H9 (cell line): ENCODE measurements around the gene ASTN1. TPM values are rescaled to one million over a fixed set of nuclear protein-coding genes. Genes with fewer than 3 reads are reported as not detected.

Experiments used
- DNase-seq: peaks from one replicate; pipeline ENCODE4 v3.0.0-alpha.2; 2017
- H2AFZ ChIP-seq: one replicate; pipeline ENCODE4 v1.6.1; 2013; ENCODE audit warnings: mild to moderate bottlenecking, low read length, control low read depth, moderate library complexity
- H2AK5ac ChIP-seq: 2 replicates; pipeline ENCODE4 v1.6.1; 2013; ENCODE audit warnings: low read length, control low read depth, mixed read lengths; ENCODE audit not compliant: insufficient read length
- H2BK120ac ChIP-seq: one replicate; pipeline ENCODE4 v1.6.1; 2013; ENCODE audit warnings: low read depth, mild to moderate bottlenecking, low read length, control low read depth, inconsistent platforms; ENCODE audit not compliant: poor library complexity, severe bottlenecking
- H2BK12ac ChIP-seq: 2 replicates; pipeline ENCODE4 v1.6.1; 2013; ENCODE audit warnings: low read length, control low read depth, mixed read lengths, low read depth; ENCODE audit not compliant: insufficient read length
- H2BK15ac ChIP-seq: 2 replicates; pipeline ENCODE4 v1.6.1; 2013; ENCODE audit warnings: low read depth, low read length, control low read depth
- H2BK20ac ChIP-seq: one replicate; pipeline ENCODE4 v1.6.1; 2013; ENCODE audit warnings: low read depth, mild to moderate bottlenecking, low read length, control low read depth, inconsistent platforms; ENCODE audit not compliant: poor library complexity, severe bottlenecking
- H2BK5ac ChIP-seq: 2 replicates; pipeline ENCODE4 v1.6.1; 2013; ENCODE audit warnings: low read length, control low read depth, mixed read lengths; ENCODE audit not compliant: insufficient read length
- H3K14ac ChIP-seq: 2 replicates; pipeline ENCODE4 v1.6.1; 2013; ENCODE audit warnings: low read length, control low read depth; ENCODE audit not compliant: insufficient read depth
- H3K18ac ChIP-seq: 2 replicates; pipeline ENCODE4 v1.6.1; 2013; ENCODE audit warnings: low read depth, mild to moderate bottlenecking, mixed read lengths, low read length, control low read depth; ENCODE audit not compliant: insufficient read length
- H3K23ac ChIP-seq: 2 replicates; pipeline ENCODE4 v1.6.1; 2013; ENCODE audit warnings: low read length, control low read depth, mixed read lengths, low read depth; ENCODE audit not compliant: insufficient read length
- H3K23me2 ChIP-seq: 2 replicates; pipeline ENCODE4 v1.6.1; 2013; ENCODE audit warnings: low read depth, mild to moderate bottlenecking, mixed read lengths, low read length, control low read depth; ENCODE audit not compliant: insufficient read length, poor library complexity, severe bottlenecking
- H3K27ac ChIP-seq: 2 replicates; pipeline ENCODE4 v1.5.1; 2013; ENCODE audit warnings: low read length, control low read depth, mixed read lengths, low read depth; ENCODE audit not compliant: insufficient read length
- H3K27me3 ChIP-seq: 2 replicates; pipeline ENCODE4 v1.6.1; 2013; ENCODE audit warnings: low read length, control low read depth, inconsistent platforms; ENCODE audit not compliant: insufficient read depth
- H3K4ac ChIP-seq: 2 replicates; pipeline ENCODE4 v1.6.1; 2013; ENCODE audit warnings: low read depth, mild to moderate bottlenecking, control low read depth, inconsistent platforms, low read length, moderate library complexity
- H3K4me1 ChIP-seq: 2 replicates; pipeline ENCODE4 v1.6.1; 2013; ENCODE audit warnings: low read length, control low read depth, inconsistent platforms; ENCODE audit not compliant: insufficient read depth
- H3K4me2 ChIP-seq: 2 replicates; pipeline ENCODE4 v1.6.1; 2013; ENCODE audit warnings: low read length, control low read depth, mixed read lengths; ENCODE audit not compliant: insufficient read length, insufficient read depth
- H3K56ac ChIP-seq: 2 replicates; pipeline ENCODE4 v1.6.1; 2013; ENCODE audit warnings: low read depth, mild to moderate bottlenecking, mixed read lengths, low read length, control low read depth; ENCODE audit not compliant: insufficient read length
- H3K79me1 ChIP-seq: 2 replicates; pipeline ENCODE4 v1.6.1; 2013; ENCODE audit warnings: low read depth, mild to moderate bottlenecking, moderate library complexity, low read length, control low read depth, inconsistent platforms; ENCODE audit not compliant: insufficient read depth, poor library complexity, severe bottlenecking
- H3K79me2 ChIP-seq: 2 replicates; pipeline ENCODE4 v1.6.1; 2013; ENCODE audit warnings: low read length, control low read depth, inconsistent platforms; ENCODE audit not compliant: insufficient read depth
- H3K9ac ChIP-seq: 2 replicates; pipeline ENCODE4 v1.6.1; 2013; ENCODE audit warnings: low read length, control low read depth, mixed read lengths; ENCODE audit not compliant: insufficient read length; ENCODE audit errors: extremely low read depth
- H3K9me3 ChIP-seq: one replicate; pipeline ENCODE4 v1.6.1; 2013; ENCODE audit warnings: low read depth, low read length, inconsistent platforms; ENCODE audit not compliant: control insufficient read depth
- H3T11ph ChIP-seq: one replicate; pipeline ENCODE4 v1.6.1; 2013; ENCODE audit warnings: mild to moderate bottlenecking, low read length, control low read depth, inconsistent platforms
- H4K20me1 ChIP-seq: one replicate; pipeline ENCODE4 v1.6.1; 2013; ENCODE audit not compliant: control insufficient read depth, insufficient read length, insufficient read depth
- H4K5ac ChIP-seq: 2 replicates; pipeline ENCODE4 v1.6.1; 2013; ENCODE audit warnings: low read depth, mild to moderate bottlenecking, mixed read lengths, low read length, control low read depth; ENCODE audit not compliant: insufficient read length
- H4K8ac ChIP-seq: replicated peaks from 2 replicates; pipeline ENCODE4 v1.6.1; 2013; ENCODE audit warnings: low read length, control low read depth, mixed read lengths, low read depth; ENCODE audit not compliant: insufficient read length
- H4K91ac ChIP-seq: 2 replicates; pipeline ENCODE4 v1.6.1; 2013; ENCODE audit warnings: low read depth, mild to moderate bottlenecking, moderate library complexity, mixed read lengths, low read length, control low read depth; ENCODE audit not compliant: insufficient read length
- H3K27ac Mint-ChIP-seq, 3 experiments: 2 replicates in 2 of 3; 3 replicates in 1 of 3; pipeline ENCODE4 v1.8.0; 2020 to 2021; ENCODE audit warnings: mixed read lengths in 3 of 3, mild to moderate bottlenecking in 1 of 3, moderate library complexity in 1 of 3
- H3K27me3 Mint-ChIP-seq: 2 replicates; pipeline ENCODE4 v1.8.0; 2021; ENCODE audit warnings: low read depth, mild to moderate bottlenecking, moderate library complexity, mixed read lengths
- H3K36me3 Mint-ChIP-seq, 3 experiments: 2 replicates in 2 of 3; 3 replicates in 1 of 3; pipeline ENCODE4 v1.8.0; 2020 to 2021; ENCODE audit warnings: low read depth in 3 of 3, mixed read lengths in 3 of 3; ENCODE audit not compliant: insufficient read depth in 1 of 3
- H3K4me1 Mint-ChIP-seq, 2 experiments: 2 replicates each; pipeline ENCODE4 v1.8.0; 2020; ENCODE audit warnings: mixed read lengths in 2 of 2
- H3K4me3 Mint-ChIP-seq, 2 experiments: 2 replicates in 1 of 2; 3 replicates in 1 of 2; pipeline ENCODE4 v1.8.0; 2020 to 2021; ENCODE audit warnings: mild to moderate bottlenecking in 2 of 2, mixed read lengths in 2 of 2, moderate library complexity in 1 of 2
- H3K9me3 Mint-ChIP-seq, 2 experiments: 2 replicates in 1 of 2; 3 replicates in 1 of 2; pipeline ENCODE4 v1.8.0; 2020; ENCODE audit warnings: mild to moderate bottlenecking in 2 of 2, mixed read lengths in 2 of 2, moderate library complexity in 1 of 2
- WGBS: extraction: QIAGEN DNeasy Blood & Tissue Kit; methylation state at CpG from one replicate; pipeline ENCODE4 v1.1.7; 2013; ENCODE audit warnings: missing lambda C conversion rate, low lambda C conversion rate, mixed read lengths; ENCODE audit not compliant: insufficient read length; ENCODE audit errors: extremely low coverage; 5-methylcytosine and 5-hydroxymethylcytosine counted together
- total RNA-seq: library from RNA; stranded (reverse); gene quantifications from 2 replicates; pipeline ENCODE4 v1.2.1, GENCODE V29; 2021
- TF ChIP-seq, protein P1 (sequence below): fragments of 200-600 bp; sonication (generic); conservative IDR thresholded peaks from 3 replicates; pipeline ENCODE4 v1.8.0; 2021; ENCODE audit warnings: antibody characterized with exemption, mild to moderate bottlenecking

ASTN1 gene
- total RNA-seq, 1 experiment from 2014 or later: 0.98 TPM

DNA sequence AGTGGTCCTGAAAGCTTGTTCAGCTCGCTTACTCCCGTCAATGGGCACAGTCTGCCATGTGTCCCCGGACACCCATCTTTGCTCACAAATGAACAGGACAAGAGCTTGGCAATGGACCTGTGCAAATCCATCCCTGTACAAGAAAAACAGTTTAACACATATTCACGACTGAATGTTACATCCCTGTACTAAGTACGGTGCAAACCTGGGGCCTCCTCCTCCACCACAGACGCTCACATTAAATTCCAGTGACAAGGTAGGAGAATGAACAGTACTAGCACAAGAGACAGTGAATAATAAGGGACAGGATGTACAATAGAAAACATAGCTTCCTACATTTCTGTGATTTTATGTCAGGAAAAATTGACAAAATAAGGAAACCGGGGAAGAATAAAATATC lies 187.7 kb downstream of the ASTN1 start:
- no peak overlapping the region for H3K27ac ChIP-seq
- no peak overlapping the region for H4K5ac ChIP-seq
- no peak overlapping the region for H4K8ac ChIP-seq
- no peak overlapping the region for H3K18ac ChIP-seq
- H2BK12ac ChIP-seq: no peak overlapping the region
- H3K4me1 ChIP-seq: no peaks in the 10 kb centered on the region
- Mint-ChIP-seq H3K4me3 (no peak overlapping the region), H3K27ac (peak overlapping the region in 1 of 3 experiments; percentile 7; a peak in 1 of 7 replicates), H3K36me3 (no peaks in the 10 kb centered on the region), H3K4me1 (no peaks in the 10 kb centered on the region), H3K27me3 (no peaks in the 10 kb centered on the region), H3K9me3 (no peaks in the 10 kb centered on the region)
- no CpG with 5 or more reads among the region's 7 CpGs for WGBS
- H2BK15ac ChIP-seq: no peak overlapping the region
- no peaks in the 10 kb centered on the region for H3K27me3 ChIP-seq
- no peak overlapping the region for H3K23ac ChIP-seq
- H2AFZ ChIP-seq: no peak overlapping the region
- H4K91ac ChIP-seq: no peak overlapping the region
- H3K4ac ChIP-seq: no peak overlapping the region
- H3K9me3 ChIP-seq: no peaks in the 10 kb centered on the region
- no peak overlapping the region for H2AK5ac ChIP-seq
- H4K20me1 ChIP-seq: no peaks in the 10 kb centered on the region
- no peak overlapping the region for H3K56ac ChIP-seq
- no peak overlapping the region for H3K14ac ChIP-seq
- H3K23me2 ChIP-seq: no peaks in the 10 kb centered on the region
- no peak overlapping the region for H2BK5ac ChIP-seq
- no peak overlapping the region for H2BK120ac ChIP-seq
- no peak overlapping the region for H3K4me2 ChIP-seq
- no peak overlapping the region for H2BK20ac ChIP-seq
- no peaks in the 10 kb centered on the region for H3K79me2 ChIP-seq
- H3K79me1 ChIP-seq: no peaks in the 10 kb centered on the region
- TF ChIP-seq, protein P1, sequence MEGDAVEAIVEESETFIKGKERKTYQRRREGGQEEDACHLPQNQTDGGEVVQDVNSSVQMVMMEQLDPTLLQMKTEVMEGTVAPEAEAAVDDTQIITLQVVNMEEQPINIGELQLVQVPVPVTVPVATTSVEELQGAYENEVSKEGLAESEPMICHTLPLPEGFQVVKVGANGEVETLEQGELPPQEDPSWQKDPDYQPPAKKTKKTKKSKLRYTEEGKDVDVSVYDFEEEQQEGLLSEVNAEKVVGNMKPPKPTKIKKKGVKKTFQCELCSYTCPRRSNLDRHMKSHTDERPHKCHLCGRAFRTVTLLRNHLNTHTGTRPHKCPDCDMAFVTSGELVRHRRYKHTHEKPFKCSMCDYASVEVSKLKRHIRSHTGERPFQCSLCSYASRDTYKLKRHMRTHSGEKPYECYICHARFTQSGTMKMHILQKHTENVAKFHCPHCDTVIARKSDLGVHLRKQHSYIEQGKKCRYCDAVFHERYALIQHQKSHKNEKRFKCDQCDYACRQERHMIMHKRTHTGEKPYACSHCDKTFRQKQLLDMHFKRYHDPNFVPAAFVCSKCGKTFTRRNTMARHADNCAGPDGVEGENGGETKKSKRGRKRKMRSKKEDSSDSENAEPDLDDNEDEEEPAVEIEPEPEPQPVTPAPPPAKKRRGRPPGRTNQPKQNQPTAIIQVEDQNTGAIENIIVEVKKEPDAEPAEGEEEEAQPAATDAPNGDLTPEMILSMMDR: no peak
- H3T11ph ChIP-seq: no peak overlapping the region
- no peak overlapping the region for H3K9ac ChIP-seq
- DNase-seq: no peak
